AG09319 (cell line): ENCODE data around the gene KCNG2.

ENCODE experiments used
- DNase-seq: peaks from one replicate; pipeline ENCODE4 v3.0.0-alpha.2; 2010; ENCODE audit warnings: low read depth; ENCODE audit errors: extremely low read depth
- TF ChIP-seq, protein P1 (sequence below): IDR thresholded peaks from 2 replicates; pipeline ENCODE4 v1.5.1; 2011; ENCODE audit warnings: low read depth, mild to moderate bottlenecking, inconsistent platforms, low read length, moderate library complexity

Gene KCNG2

GRCh38 chr18:79948719-79949411 lies 151.1 kb downstream of the KCNG2 start:
- no peak for DNase-seq
- TF ChIP-seq, protein P1, sequence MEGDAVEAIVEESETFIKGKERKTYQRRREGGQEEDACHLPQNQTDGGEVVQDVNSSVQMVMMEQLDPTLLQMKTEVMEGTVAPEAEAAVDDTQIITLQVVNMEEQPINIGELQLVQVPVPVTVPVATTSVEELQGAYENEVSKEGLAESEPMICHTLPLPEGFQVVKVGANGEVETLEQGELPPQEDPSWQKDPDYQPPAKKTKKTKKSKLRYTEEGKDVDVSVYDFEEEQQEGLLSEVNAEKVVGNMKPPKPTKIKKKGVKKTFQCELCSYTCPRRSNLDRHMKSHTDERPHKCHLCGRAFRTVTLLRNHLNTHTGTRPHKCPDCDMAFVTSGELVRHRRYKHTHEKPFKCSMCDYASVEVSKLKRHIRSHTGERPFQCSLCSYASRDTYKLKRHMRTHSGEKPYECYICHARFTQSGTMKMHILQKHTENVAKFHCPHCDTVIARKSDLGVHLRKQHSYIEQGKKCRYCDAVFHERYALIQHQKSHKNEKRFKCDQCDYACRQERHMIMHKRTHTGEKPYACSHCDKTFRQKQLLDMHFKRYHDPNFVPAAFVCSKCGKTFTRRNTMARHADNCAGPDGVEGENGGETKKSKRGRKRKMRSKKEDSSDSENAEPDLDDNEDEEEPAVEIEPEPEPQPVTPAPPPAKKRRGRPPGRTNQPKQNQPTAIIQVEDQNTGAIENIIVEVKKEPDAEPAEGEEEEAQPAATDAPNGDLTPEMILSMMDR: no peak
